IMR-90 (cell line): ENCODE data around the gene IL13. TPM values are rescaled to one million over a fixed set of nuclear protein-coding genes. Genes with fewer than 3 reads are reported as not detected.

Source experiments
- ATAC-seq: fragments of 200-7000 bp; cut with Tn5 transposase; 2 replicates; pipeline ENCODE4 v1.9.1; 2020; ENCODE audit warnings: low read depth, mild to moderate bottlenecking, moderate library complexity
- BruUV-seq: library from RNA; stranded (reverse); fragments of 400-500 nt; replicated peaks from 2 replicates; lab custom pipeline; 2021; lab: Mats Ljungman, UMichigan
- CTCF ChIA-PET: fragments of 300-600 bp; formaldehyde crosslinking; extraction: SDS; loops from one replicate; lab custom pipeline; 2021; ENCODE audit warnings: antibody characterized with exemption; lab: Yijun Ruan, JAX
- POLR2A ChIA-PET: fragments of 300-600 bp; sonication (Branson Sonifier 250); formaldehyde crosslinking; loops from one replicate; lab custom pipeline; 2022; ENCODE audit warnings: antibody characterized with exemption; ENCODE audit not compliant: unreplicated experiment; lab: Charles Lee
- DNase-seq: peaks from one replicate; pipeline ENCODE4 v3.0.0; 2013
- H2AFZ ChIP-seq: replicated peaks from 2 replicates; pipeline ENCODE3; 2013; ENCODE audit warnings: low read length, mild to moderate bottlenecking; ENCODE audit not compliant: poor library complexity
- H2AK5ac ChIP-seq: 2 replicates; pipeline ENCODE4 v1.6.1; 2013; ENCODE audit warnings: low read depth, low read length, inconsistent platforms
- H2AK9ac ChIP-seq: replicated peaks from 2 replicates; pipeline ENCODE3; 2013; ENCODE audit warnings: mild to moderate bottlenecking, low read depth, low read length, moderate library complexity; ENCODE audit not compliant: poor library complexity
- H2BK120ac ChIP-seq: 2 replicates; pipeline ENCODE4 v1.6.1; 2013; ENCODE audit warnings: low read depth, low read length, inconsistent platforms
- H2BK15ac ChIP-seq: 3 replicates; pipeline ENCODE4 v1.6.1; 2013; ENCODE audit warnings: low read depth, low read length, inconsistent platforms
- H2BK20ac ChIP-seq: 2 replicates; pipeline ENCODE4 v1.6.1; 2013; ENCODE audit warnings: low read depth, mild to moderate bottlenecking, inconsistent platforms, low read length, moderate library complexity
- H2BK5ac ChIP-seq: 2 replicates; pipeline ENCODE4 v1.6.1; 2013; ENCODE audit warnings: mild to moderate bottlenecking, low read depth, low read length, inconsistent platforms; ENCODE audit not compliant: poor library complexity, severe bottlenecking
- H3K14ac ChIP-seq: replicated peaks from 2 replicates; pipeline ENCODE4 v1.6.1; 2013; ENCODE audit warnings: low read depth, low read length, inconsistent platforms
- H3K18ac ChIP-seq: 2 replicates; pipeline ENCODE4 v1.6.1; 2013; ENCODE audit warnings: low read depth, low read length, control low read depth
- H3K23ac ChIP-seq: 2 replicates; pipeline ENCODE4 v1.6.1; 2013; ENCODE audit warnings: low read depth, low read length, inconsistent platforms
- H3K27ac ChIP-seq: 2 replicates; pipeline ENCODE4 v1.5.1; 2013; ENCODE audit warnings: mild to moderate bottlenecking, control low read depth, low read length; ENCODE audit not compliant: insufficient read depth
- H3K27me3 ChIP-seq: 2 replicates; pipeline ENCODE4 v1.6.1; 2013; ENCODE audit warnings: low read length; ENCODE audit not compliant: control insufficient read depth, insufficient read depth
- H3K36me3 ChIP-seq: 2 replicates; pipeline ENCODE4 v1.6.1; 2013; ENCODE audit warnings: low read length, mixed read lengths; ENCODE audit not compliant: control insufficient read depth, insufficient read depth
- H3K4ac ChIP-seq: 2 replicates; pipeline ENCODE4 v1.6.1; 2013; ENCODE audit warnings: low read depth, low read length, inconsistent platforms
- H3K4me1 ChIP-seq: 2 replicates; pipeline ENCODE4 v1.6.1; 2013; ENCODE audit warnings: low read length, mixed read lengths; ENCODE audit not compliant: control insufficient read depth, insufficient read depth
- H3K4me2 ChIP-seq: 2 replicates; pipeline ENCODE4 v1.6.1; 2013; ENCODE audit warnings: low read depth, mild to moderate bottlenecking, control low read depth, low read length, moderate library complexity
- H3K4me3 ChIP-seq: 2 replicates; pipeline ENCODE4 v1.5.1; 2013; ENCODE audit warnings: low read depth, mild to moderate bottlenecking, control low read depth, low read length, moderate library complexity; ENCODE audit not compliant: insufficient read depth
- H3K56ac ChIP-seq: 2 replicates; pipeline ENCODE4 v1.6.1; 2013; ENCODE audit warnings: low read length, inconsistent platforms; ENCODE audit not compliant: insufficient read depth; ENCODE audit errors: extremely low read depth
- H3K79me1 ChIP-seq, 2 experiments: 2 replicates each; pipeline ENCODE4 v1.6.1; 2013; ENCODE audit warnings: low read length in 2 of 2, inconsistent platforms in 1 of 2, low read depth in 1 of 2
- H3K9ac ChIP-seq: 2 replicates; pipeline ENCODE4 v1.6.1; 2013; ENCODE audit warnings: low read depth, low read length, control low read depth
- H3K9me1 ChIP-seq: 2 replicates; pipeline ENCODE4 v1.6.1; 2013; ENCODE audit warnings: low read length, inconsistent platforms; ENCODE audit not compliant: insufficient read depth
- H3K9me3 ChIP-seq: 2 replicates; pipeline ENCODE4 v1.6.1; 2013; ENCODE audit warnings: low read length; ENCODE audit not compliant: control insufficient read depth, insufficient read depth
- H4K20me1 ChIP-seq: 2 replicates; pipeline ENCODE4 v1.6.1; 2013; ENCODE audit warnings: low read length, inconsistent platforms; ENCODE audit not compliant: insufficient read depth
- H4K5ac ChIP-seq: 2 replicates; pipeline ENCODE4 v1.6.1; 2013; ENCODE audit warnings: mild to moderate bottlenecking, low read depth, low read length, control low read depth
- H4K8ac ChIP-seq, 2 experiments: 2 replicates each; pipeline ENCODE4 v1.6.1; 2013; ENCODE audit warnings: low read depth in 2 of 2, low read length in 2 of 2, control low read depth in 1 of 2, inconsistent platforms in 1 of 2
- H4K91ac ChIP-seq: 2 replicates; pipeline ENCODE4 v1.6.1; 2013; ENCODE audit warnings: low read depth, low read length, inconsistent platforms; ENCODE audit not compliant: insufficient read depth
- BHLHE40 ChIP-seq: fragments of 150-350 bp; IDR thresholded peaks from 2 replicates; pipeline ENCODE4 v1.6.1; 2016; ENCODE audit warnings: mild to moderate bottlenecking, low read depth, low read length
- WGBS, 2 experiments: methylation state at CpG; one replicate each; pipeline versions ENCODE4 v1.1.5 to v1.1.7; 2013; ENCODE audit warnings: missing lambda C conversion rate in 2 of 2; ENCODE audit not compliant: insufficient read length in 1 of 2; ENCODE audit errors: extremely low coverage in 2 of 2; 5-methylcytosine and 5-hydroxymethylcytosine counted together
- dilution Hi-C: fragments of 300-500 bp; cut with HindIII; formaldehyde crosslinking; loops from one replicate; pipeline ENCODE4 v1.14.3; 2018; ENCODE audit warnings: low sequenced_read_pairs; ENCODE audit not compliant: unreplicated experiment
- in situ Hi-C: fragments of 300-500 bp; cut with MboI; formaldehyde crosslinking; loops from 3 replicates; pipeline ENCODE4 v1.14.3; 2019; ENCODE audit warnings: low sequenced_read_pairs, inconsistent platforms, mixed read lengths
- intact Hi-C: fragments of 100-400 bp; cut with micrococcal nuclease; formaldehyde crosslinking; loops from 2 replicates; pipeline ENCODE4 v1.10.0; 2022
- polyA plus RNA-seq, 3 experiments: library from polyadenylated mRNA; depleted of rRNA; stranded (reverse); fragments of >200 nt; gene quantifications; 2 replicates each; pipeline ENCODE4 v1.2.3, GENCODE V29; 2012; ENCODE audit warnings: low replicate concordance in 1 of 3
- total RNA-seq: library from RNA; depleted of rRNA; stranded (reverse); fragments of >200 nt; gene quantifications from 2 replicates; pipeline ENCODE4 v1.2.3, GENCODE V29; 2012

IL13 gene
- total and polyA plus RNA-seq, 2 of the 4 experiments (the other 2 are of a cell fraction): not detected

DNA sequence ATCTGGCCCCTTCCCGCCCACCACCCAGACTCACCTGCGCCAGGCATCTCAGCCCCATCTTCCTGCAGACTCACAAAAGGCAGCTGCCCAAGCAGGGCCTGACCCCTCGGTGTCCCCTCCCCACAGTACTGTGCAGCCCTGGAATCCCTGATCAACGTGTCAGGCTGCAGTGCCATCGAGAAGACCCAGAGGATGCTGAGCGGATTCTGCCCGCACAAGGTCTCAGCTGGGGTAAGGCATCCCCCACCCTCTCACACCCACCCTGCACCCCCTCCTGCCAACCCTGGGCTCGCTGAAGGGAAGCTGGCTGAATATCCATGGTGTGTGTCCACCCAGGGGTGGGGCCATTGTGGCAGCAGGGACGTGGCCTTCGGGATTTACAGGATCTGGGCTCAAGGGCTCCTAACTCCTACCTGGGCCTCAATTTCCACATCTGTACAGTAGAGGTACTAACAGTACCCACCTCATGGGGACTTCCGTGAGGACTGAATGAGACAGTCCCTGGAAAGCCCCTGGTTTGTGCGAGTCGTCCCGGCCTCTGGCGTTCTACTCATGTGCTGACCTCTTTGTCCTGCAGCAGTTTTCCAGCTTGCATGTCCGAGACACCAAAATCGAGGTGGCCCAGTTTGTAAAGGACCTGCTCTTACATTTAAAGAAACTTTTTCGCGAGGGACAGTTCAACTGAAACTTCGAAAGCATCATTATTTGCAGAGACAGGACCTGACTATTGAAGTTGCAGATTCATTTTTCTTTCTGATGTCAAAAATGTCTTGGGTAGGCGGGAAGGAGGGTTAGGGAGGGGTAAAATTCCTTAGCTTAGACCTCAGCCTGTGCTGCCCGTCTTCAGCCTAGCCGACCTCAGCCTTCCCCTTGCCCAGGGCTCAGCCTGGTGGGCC lies 1.9 kb downstream of the IL13 start:
- ChIA-PET POLR2A (no interaction called here), CTCF (no interaction called here)
- no peaks in the 10 kb centered on the region for H3K36me3 ChIP-seq
- no peak overlapping the region for H3K23ac ChIP-seq
- H4K5ac ChIP-seq: no peak overlapping the region
- H3K4me1 ChIP-seq: peaks cover 3% of the 10 kb centered on the region; the same call in 1 of the 2 replicates
- TF ChIP-seq BHLHE40: no peak
- H3K4ac ChIP-seq: no peak overlapping the region
- no peak overlapping the region for H3K14ac ChIP-seq
- H2AK9ac ChIP-seq: no peak overlapping the region
- no peak overlapping the region for H2BK15ac ChIP-seq
- no peaks in the 10 kb centered on the region for H3K79me1 ChIP-seq
- no peak overlapping the region for H3K4me3 ChIP-seq
- peaks cover 6% of the 10 kb centered on the region; the same call in 1 of the 2 replicates for H3K27me3 ChIP-seq
- no peak overlapping the region for H2AK5ac ChIP-seq
- H3K9me1 ChIP-seq: peaks cover 3% of the 10 kb centered on the region; the same call in 1 of the 2 replicates
- no TSS peak for BruUV-seq
- no peak overlapping the region for H2BK5ac ChIP-seq
- dilution Hi-C loops (no loop called here), in situ Hi-C loops (no loop called here), intact Hi-C loops (loop anchor here (5.0 kb wide), 1 partner anchor 162 kb away; no protein-coding TSS in a partner anchor)
- no peak overlapping the region for H2AFZ ChIP-seq
- H3K9ac ChIP-seq: no peak overlapping the region
- H4K8ac ChIP-seq: no peak overlapping the region
- no peak overlapping the region for H4K91ac ChIP-seq
- H2BK120ac ChIP-seq: no peak overlapping the region
- no peaks in the 10 kb centered on the region for H3K9me3 ChIP-seq
- no peak overlapping the region for H2BK20ac ChIP-seq
- WGBS, 2 experiments: 93% methylated on average over 14 of the region's 23 CpGs; no CpG with 5 or more reads in 1 of the 2 experiments
- no peak for ATAC-seq
- DNase-seq: no peak
- no peak overlapping the region for H3K56ac ChIP-seq
- no peaks in the 10 kb centered on the region for H4K20me1 ChIP-seq
- no peak overlapping the region for H3K18ac ChIP-seq
- no peak overlapping the region for H3K27ac ChIP-seq
- no peak overlapping the region for H3K4me2 ChIP-seq
